Nephron (organoid): ENCODE measurements around the gene NFIC.

Source experiments
- H3K27ac Mint-ChIP-seq, 3 experiments: 2 replicates each; pipeline ENCODE4 v1.8.0; 2020; ENCODE audit warnings: mixed read lengths in 3 of 3, mild to moderate bottlenecking in 2 of 3, moderate library complexity in 1 of 3
- H3K27me3 Mint-ChIP-seq: 2 replicates; pipeline ENCODE4 v1.8.0; 2021; ENCODE audit warnings: low read depth, mild to moderate bottlenecking, moderate library complexity, mixed read lengths
- H3K36me3 Mint-ChIP-seq: 2 replicates; pipeline ENCODE4 v1.8.0; 2020; ENCODE audit warnings: low read depth, mixed read lengths
- H3K4me1 Mint-ChIP-seq: 2 replicates; pipeline ENCODE4 v1.8.0; 2020; ENCODE audit warnings: mixed read lengths
- H3K4me3 Mint-ChIP-seq, 3 experiments: 2 replicates each; pipeline ENCODE4 v1.8.0; 2020; ENCODE audit warnings: mild to moderate bottlenecking in 3 of 3, mixed read lengths in 3 of 3, moderate library complexity in 2 of 3
- H3K9me3 Mint-ChIP-seq: 2 replicates; pipeline ENCODE4 v1.8.0; 2020; ENCODE audit warnings: mixed read lengths
- TF ChIP-seq, protein P1 (sequence below), 3 experiments: fragments of 200-600 bp; sonication (generic); IDR thresholded peaks; one replicate each; pipeline ENCODE4 v1.5.0; 2021; ENCODE audit warnings: antibody characterized with exemption in 3 of 3; ENCODE audit not compliant: unreplicated experiment in 3 of 3

The NFIC gene

DNA sequence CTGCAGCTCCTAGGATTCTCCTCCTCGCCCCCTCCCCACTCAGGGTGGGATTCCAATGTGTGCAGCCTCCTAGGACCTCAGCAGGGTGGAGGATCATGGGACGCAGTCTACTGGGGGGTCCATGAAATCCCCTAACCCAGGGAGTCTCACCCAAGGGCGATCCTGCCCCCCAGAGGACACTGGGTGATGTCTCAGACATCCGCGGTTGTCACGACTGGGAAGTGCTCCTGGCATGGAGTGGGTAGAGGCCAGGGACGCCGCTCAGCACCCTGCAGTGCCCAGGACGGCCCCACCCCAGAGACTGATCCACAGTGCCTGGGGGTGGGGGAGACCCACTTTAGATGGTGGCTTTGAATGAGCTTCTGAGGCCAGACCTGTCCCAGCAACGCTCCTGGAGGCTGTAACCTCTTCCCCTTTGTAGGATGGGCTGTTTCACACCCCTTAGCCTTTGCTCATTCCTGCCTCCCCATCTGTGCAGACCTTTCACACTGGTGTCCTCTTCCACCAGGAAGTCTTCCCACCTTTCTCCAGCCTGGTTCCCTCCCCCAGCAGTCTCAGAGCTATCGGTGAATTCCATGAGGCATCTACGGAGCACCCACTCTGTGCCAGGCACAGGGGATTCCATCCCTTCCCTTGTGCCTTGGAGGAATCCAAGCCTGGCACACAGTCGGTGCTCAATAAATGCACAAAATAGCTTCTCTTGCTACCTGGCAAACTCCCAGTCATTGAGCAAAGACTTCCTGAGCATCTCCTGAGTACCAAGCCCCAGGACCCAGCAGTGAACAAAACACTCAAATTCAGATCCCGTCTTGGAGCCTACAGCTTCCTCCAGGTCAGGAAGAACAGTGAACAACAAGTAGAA is 103.5 kb downstream of the NFIC start:
- Mint-ChIP-seq H3K9me3 (peaks cover 2% of the 10 kb centered on the region), H3K36me3 (peaks cover 14% of the 10 kb centered on the region), H3K4me3 (no peak overlapping the region), H3K4me1 (peaks cover 27% of the 10 kb centered on the region), H3K27me3 (peaks cover 21% of the 10 kb centered on the region), H3K27ac (no peak overlapping the region)
- TF ChIP-seq, protein P1, sequence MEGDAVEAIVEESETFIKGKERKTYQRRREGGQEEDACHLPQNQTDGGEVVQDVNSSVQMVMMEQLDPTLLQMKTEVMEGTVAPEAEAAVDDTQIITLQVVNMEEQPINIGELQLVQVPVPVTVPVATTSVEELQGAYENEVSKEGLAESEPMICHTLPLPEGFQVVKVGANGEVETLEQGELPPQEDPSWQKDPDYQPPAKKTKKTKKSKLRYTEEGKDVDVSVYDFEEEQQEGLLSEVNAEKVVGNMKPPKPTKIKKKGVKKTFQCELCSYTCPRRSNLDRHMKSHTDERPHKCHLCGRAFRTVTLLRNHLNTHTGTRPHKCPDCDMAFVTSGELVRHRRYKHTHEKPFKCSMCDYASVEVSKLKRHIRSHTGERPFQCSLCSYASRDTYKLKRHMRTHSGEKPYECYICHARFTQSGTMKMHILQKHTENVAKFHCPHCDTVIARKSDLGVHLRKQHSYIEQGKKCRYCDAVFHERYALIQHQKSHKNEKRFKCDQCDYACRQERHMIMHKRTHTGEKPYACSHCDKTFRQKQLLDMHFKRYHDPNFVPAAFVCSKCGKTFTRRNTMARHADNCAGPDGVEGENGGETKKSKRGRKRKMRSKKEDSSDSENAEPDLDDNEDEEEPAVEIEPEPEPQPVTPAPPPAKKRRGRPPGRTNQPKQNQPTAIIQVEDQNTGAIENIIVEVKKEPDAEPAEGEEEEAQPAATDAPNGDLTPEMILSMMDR (IDR thresholded peaks at IDR 0.05; ENCODE audit: unreplicated experiment in 3 of 3), result no peak

DNA sequence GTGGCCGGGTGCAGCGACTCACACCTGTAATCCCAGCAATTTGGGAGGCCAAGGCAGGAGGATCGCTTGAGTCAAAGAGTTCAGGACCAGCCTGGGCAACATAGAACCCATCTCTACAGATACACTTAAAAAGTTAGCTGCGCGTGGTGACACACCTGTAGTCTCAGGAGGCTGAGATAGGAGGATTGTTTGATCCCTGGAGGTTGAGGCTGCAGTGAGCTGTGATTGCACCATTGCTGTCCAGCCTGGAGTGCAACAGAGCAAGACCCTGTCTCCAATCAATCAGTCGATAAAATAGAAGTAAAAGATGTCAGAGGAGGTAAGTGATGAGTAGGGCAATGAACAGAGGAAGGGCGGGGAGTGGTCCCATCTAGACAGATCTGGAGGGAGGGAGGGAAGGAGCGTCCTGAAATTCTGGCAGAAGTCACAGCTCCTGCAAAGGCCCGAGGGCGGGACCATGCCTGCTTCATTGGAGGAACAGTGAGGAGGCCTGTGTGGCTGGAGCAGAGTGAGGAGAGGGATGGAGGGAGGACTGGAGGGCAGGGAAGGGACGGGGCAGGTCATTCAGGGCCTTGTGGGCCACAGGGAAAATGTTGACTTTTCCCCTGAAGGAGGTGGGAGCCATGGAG is 104.2 kb downstream of the NFIC start:
- TF ChIP-seq, protein P1 (IDR thresholded peaks at IDR 0.05; ENCODE audit: unreplicated experiment in 3 of 3), result no peak
- peaks cover 14% of the 10 kb centered on the region for H3K36me3 Mint-ChIP-seq
- H3K27ac Mint-ChIP-seq, result no peak overlapping the region
- H3K4me1 Mint-ChIP-seq, result peaks cover 20% of the 10 kb centered on the region
- H3K27me3 Mint-ChIP-seq, result peaks cover 15% of the 10 kb centered on the region
- no peak overlapping the region for H3K4me3 Mint-ChIP-seq
- peaks cover 2% of the 10 kb centered on the region for H3K9me3 Mint-ChIP-seq

DNA sequence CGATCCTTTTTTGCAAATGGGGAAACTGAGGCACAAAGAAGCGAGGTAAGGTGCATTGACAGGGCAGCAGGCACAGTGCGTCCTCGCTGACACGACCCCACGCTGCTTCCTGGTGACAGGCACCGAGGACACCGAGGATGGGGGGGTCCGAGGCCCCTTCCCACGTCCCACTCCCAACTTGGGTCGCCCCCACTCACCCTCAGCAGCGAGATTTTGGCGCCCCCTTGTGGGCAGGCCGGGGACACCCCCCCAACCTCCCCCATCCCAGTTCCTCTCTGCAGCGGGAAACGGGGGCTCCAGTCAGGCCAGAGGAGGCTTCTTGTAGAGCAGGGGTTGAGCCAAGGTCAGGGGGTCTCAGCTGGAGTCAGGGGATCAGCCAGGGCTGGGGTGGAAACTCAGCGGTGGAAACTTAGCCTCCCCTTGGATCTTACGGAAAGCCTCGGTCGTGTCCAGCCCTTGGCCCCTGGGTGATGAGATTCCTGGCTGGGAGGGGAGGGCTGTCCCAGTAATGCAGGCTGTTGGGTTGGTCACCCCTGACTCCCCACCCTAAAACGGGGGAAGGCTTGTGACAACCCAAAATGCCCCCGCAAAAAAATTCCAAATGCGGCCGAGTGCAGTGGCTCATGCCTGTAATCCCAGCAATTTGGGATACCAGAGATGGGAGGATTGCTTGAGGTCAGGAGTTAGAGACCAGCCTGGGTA is 105.7 kb downstream of the NFIC start:
- H3K4me3 Mint-ChIP-seq, result no peak overlapping the region
- no peak overlapping the region for H3K27ac Mint-ChIP-seq
- peaks cover 5% of the 10 kb centered on the region for H3K27me3 Mint-ChIP-seq
- H3K36me3 Mint-ChIP-seq, result peaks cover 14% of the 10 kb centered on the region
- H3K9me3 Mint-ChIP-seq, result peaks cover 2% of the 10 kb centered on the region
- H3K4me1 Mint-ChIP-seq, result peaks cover 10% of the 10 kb centered on the region
- TF ChIP-seq, protein P1 (IDR thresholded peaks at IDR 0.05; ENCODE audit: unreplicated experiment in 3 of 3), result peak; percentile 78 to 84 (median 84)

DNA sequence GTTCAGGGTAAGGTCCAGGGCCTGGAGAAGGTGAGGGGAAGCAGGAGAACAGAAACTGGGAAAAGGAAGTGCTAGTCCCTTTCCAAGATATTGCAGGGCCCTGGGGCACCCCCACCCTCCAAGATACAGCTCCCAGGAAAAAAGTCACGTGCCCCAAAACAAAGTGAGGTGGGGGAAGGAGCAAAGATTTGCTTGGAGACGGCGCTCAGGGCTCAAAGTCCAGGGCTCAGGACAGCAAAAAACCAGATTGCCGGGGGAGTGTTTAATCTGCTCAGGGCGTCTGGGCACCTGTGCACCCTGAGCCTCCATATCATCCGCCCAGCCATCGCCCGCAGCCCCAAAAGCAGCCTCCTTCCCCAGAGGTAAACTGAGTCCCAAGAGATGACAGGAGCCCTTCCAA is 107.6 kb downstream of the NFIC start:
- Mint-ChIP-seq H3K27ac (no peak overlapping the region), H3K36me3 (peaks cover 3% of the 10 kb centered on the region), H3K9me3 (no peaks in the 10 kb centered on the region), H3K4me1 (peaks cover 5% of the 10 kb centered on the region), H3K4me3 (peak overlapping the region in 1 of 3 experiments; percentile 5), H3K27me3 (peaks cover 16% of the 10 kb centered on the region)
- TF ChIP-seq, protein P1 (IDR thresholded peaks at IDR 0.05; ENCODE audit: unreplicated experiment in 3 of 3), result no peak

DNA sequence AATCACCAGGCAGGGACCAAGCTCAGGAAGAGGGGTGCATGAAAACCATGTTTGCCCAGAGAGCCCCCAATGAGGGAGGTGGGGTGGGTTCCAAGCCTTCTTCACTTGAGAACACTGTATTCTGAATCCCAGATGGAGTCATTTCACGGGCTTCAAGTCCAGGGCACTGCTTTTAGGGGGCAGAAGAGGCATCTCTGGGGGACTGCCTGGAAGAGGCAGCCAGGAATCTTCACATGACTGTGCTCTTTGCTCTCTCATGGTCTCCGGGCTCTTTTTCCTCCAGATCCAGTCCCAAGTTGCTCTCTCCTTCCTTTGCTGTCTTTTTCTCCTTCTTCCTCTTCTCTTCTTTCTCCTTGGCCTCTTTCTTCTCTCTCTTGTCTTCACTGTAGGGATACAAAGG is 108.2 kb downstream of the NFIC start:
- H3K4me1 Mint-ChIP-seq, result peaks cover 5% of the 10 kb centered on the region
- H3K27ac Mint-ChIP-seq, result no peak overlapping the region
- H3K4me3 Mint-ChIP-seq, result no peak overlapping the region
- TF ChIP-seq, protein P1 (IDR thresholded peaks at IDR 0.05; ENCODE audit: unreplicated experiment in 3 of 3), result no peak
- H3K9me3 Mint-ChIP-seq, result no peaks in the 10 kb centered on the region
- H3K36me3 Mint-ChIP-seq, result no peaks in the 10 kb centered on the region
- H3K27me3 Mint-ChIP-seq, result peaks cover 19% of the 10 kb centered on the region
